Mammary epithelial cell (primary cell): ENCODE data around the gene KLHL28.

ENCODE experiments used
- CTCF ChIP-seq, 2 donors: IDR thresholded peaks in 1 of 2; conservative IDR thresholded peaks in 1 of 2; 2 replicates each; pipeline ENCODE4 v1.5.1; 2011 to 2012; ENCODE audit warnings: inconsistent platforms in 2 of 2, low read length in 2 of 2, mild to moderate bottlenecking in 2 of 2, control low read depth in 1 of 2, low read depth in 1 of 2; ENCODE audit not compliant: insufficient read depth in 1 of 2; ENCODE audit errors: extremely low read depth in 1 of 2
- EZH2 ChIP-seq: IDR thresholded peaks from 2 replicates; pipeline ENCODE4 v1.6.1; 2012; ENCODE audit warnings: low read length, inconsistent platforms, borderline replicate concordance

- no peak for TF ChIP-seq CTCF (conservative IDR thresholded peaks at IDR 0.05 in 1 of 2, IDR thresholded peaks at IDR 0.05 in 1 of 2; ENCODE audit: extremely low read depth in 1 of 2, insufficient read depth in 1 of 2, low read depth in 1 of 2, low read length in 2 of 2)
- TF ChIP-seq EZH2: no peak
These were observed 24.2 kb downstream of the KLHL28 start for GRCh38 chr14:44937547-44937946.
